Activated B cell treated with CpG ODN at 0.5 μM for 24 hours (primary cell): Measurements from ENCODE around the gene VAV2. TPM values are rescaled to one million over a fixed set of nuclear protein-coding genes. Genes with fewer than 3 reads are reported as not detected.

Experiments
- ATAC-seq: fragments of 200-7000 bp; cut with Tn5 transposase; one replicate; pipeline ENCODE4 v1.10.0; 2021; ENCODE audit warnings: low read depth, mild to moderate bottlenecking, moderate library complexity
- CTCF ChIA-PET: fragments of 350-600 bp; sonication (Branson Sonifier 250); formaldehyde crosslinking; loops from one replicate; lab custom pipeline; 2021; ENCODE audit warnings: antibody characterized with exemption; lab: Charles Lee
- POLR2A ChIA-PET: fragments of 350-600 bp; sonication (Branson Sonifier 250); formaldehyde crosslinking; loops from one replicate; lab custom pipeline; 2021; ENCODE audit warnings: antibody characterized with exemption; lab: Charles Lee
- DNase-seq: peaks from one replicate; pipeline ENCODE4 v3.0.0; 2022
- H3K27ac Mint-ChIP-seq: one replicate; pipeline ENCODE4 v1.8.0; 2020; ENCODE audit warnings: mixed read lengths
- H3K27me3 Mint-ChIP-seq: one replicate; pipeline ENCODE4 v1.8.0; 2021; ENCODE audit warnings: mixed read lengths
- H3K36me3 Mint-ChIP-seq: one replicate; pipeline ENCODE4 v1.8.0; 2021; ENCODE audit warnings: low read depth, mixed read lengths
- H3K4me1 Mint-ChIP-seq: one replicate; pipeline ENCODE4 v1.8.0; 2021; ENCODE audit warnings: mixed read lengths
- H3K4me3 Mint-ChIP-seq: one replicate; pipeline ENCODE4 v1.8.0; 2020; ENCODE audit warnings: mild to moderate bottlenecking, mixed read lengths
- H3K9me3 Mint-ChIP-seq: one replicate; pipeline ENCODE4 v1.8.0; 2020; ENCODE audit warnings: mixed read lengths
- intact Hi-C: fragments of 100-400 bp; cut with micrococcal nuclease; formaldehyde crosslinking; loops from one replicate; pipeline ENCODE4 v1.15.1; 2024
- total RNA-seq: library from RNA; stranded (reverse); gene quantifications from 2 replicates; pipeline ENCODE4 v1.2.3, GENCODE V29; 2022
- TF ChIP-seq, protein P1 (sequence below): fragments of 200-600 bp; IDR thresholded peaks from one replicate; pipeline ENCODE4 v1.8.0; 2022; ENCODE audit warnings: antibody characterized with exemption, mild to moderate bottlenecking

The VAV2 gene
- total RNA-seq, 1 donor from 2014 or later: 99.6 TPM

GRCh38 chr9:133731876-133732638, 260.1 kb downstream of the VAV2 start:
- TF ChIP-seq, protein P1, sequence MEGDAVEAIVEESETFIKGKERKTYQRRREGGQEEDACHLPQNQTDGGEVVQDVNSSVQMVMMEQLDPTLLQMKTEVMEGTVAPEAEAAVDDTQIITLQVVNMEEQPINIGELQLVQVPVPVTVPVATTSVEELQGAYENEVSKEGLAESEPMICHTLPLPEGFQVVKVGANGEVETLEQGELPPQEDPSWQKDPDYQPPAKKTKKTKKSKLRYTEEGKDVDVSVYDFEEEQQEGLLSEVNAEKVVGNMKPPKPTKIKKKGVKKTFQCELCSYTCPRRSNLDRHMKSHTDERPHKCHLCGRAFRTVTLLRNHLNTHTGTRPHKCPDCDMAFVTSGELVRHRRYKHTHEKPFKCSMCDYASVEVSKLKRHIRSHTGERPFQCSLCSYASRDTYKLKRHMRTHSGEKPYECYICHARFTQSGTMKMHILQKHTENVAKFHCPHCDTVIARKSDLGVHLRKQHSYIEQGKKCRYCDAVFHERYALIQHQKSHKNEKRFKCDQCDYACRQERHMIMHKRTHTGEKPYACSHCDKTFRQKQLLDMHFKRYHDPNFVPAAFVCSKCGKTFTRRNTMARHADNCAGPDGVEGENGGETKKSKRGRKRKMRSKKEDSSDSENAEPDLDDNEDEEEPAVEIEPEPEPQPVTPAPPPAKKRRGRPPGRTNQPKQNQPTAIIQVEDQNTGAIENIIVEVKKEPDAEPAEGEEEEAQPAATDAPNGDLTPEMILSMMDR: no peak
- no peak for DNase-seq
- no peak for ATAC-seq
- Mint-ChIP-seq H3K4me1 (peaks cover 27% of the 10 kb centered on the region), H3K27ac (no peak overlapping the region), H3K4me3 (no peak overlapping the region), H3K9me3 (no peaks in the 10 kb centered on the region), H3K27me3 (peaks cover 9% of the 10 kb centered on the region), H3K36me3 (no peaks in the 10 kb centered on the region)
- POLR2A ChIA-PET: no interaction called here
- CTCF ChIA-PET: no interaction called here
- intact Hi-C loops: no loop called here

GRCh38 chr9:133730994-133731715, 261.0 kb downstream of the VAV2 start:
- ChIA-PET POLR2A (interaction anchor here (0.6 kb wide), 1 partner anchor 407 kb away, joined by 4 read pairs; no protein-coding TSS in a partner anchor), CTCF (no interaction called here)
- no peak for DNase-seq
- Mint-ChIP-seq H3K9me3 (no peaks in the 10 kb centered on the region), H3K4me3 (no peak overlapping the region), H3K27ac (no peak overlapping the region), H3K27me3 (peaks cover 18% of the 10 kb centered on the region), H3K36me3 (no peaks in the 10 kb centered on the region), H3K4me1 (peaks cover 27% of the 10 kb centered on the region)
- intact Hi-C loops: no loop called here
- ATAC-seq: no peak
- TF ChIP-seq, protein P1: no peak

- no peaks in the 10 kb centered on the region for H3K9me3 Mint-ChIP-seq
- peaks cover 14% of the 10 kb centered on the region for H3K27me3 Mint-ChIP-seq
- intact Hi-C loops: no loop called here
- POLR2A ChIA-PET: no interaction called here
- DNase-seq (no peak), ATAC-seq (no peak)
- no peak overlapping the region for H3K27ac Mint-ChIP-seq
- TF ChIP-seq, protein P1: no peak
- no peak overlapping the region for H3K4me3 Mint-ChIP-seq
- H3K36me3 Mint-ChIP-seq: no peaks in the 10 kb centered on the region
- H3K4me1 Mint-ChIP-seq: peaks cover 13% of the 10 kb centered on the region
- CTCF ChIA-PET: interaction anchor here (1.7 kb wide), 1 partner anchor 13 kb away, joined by 6 read pairs; no protein-coding TSS in a partner anchor
Observed at GRCh38 chr9:133729617-133730281, 262.4 kb downstream of the VAV2 start.

- no peak for ATAC-seq
- TF ChIP-seq, protein P1: no peak
- no peaks in the 10 kb centered on the region for H3K36me3 Mint-ChIP-seq
- no peaks in the 10 kb centered on the region for H3K9me3 Mint-ChIP-seq
- peaks cover 6% of the 10 kb centered on the region for H3K4me1 Mint-ChIP-seq
- ChIA-PET POLR2A (no interaction called here), CTCF (interaction anchor here (1.7 to 2.5 kb wide), 2 partner anchors 14 kb away, joined by 6 to 8 read pairs; no protein-coding TSS in a partner anchor)
- intact Hi-C loops: no loop called here
- no peak for DNase-seq
- peaks cover 17% of the 10 kb centered on the region for H3K27me3 Mint-ChIP-seq
- no peak overlapping the region for H3K27ac Mint-ChIP-seq
- H3K4me3 Mint-ChIP-seq: no peak overlapping the region
Observed at GRCh38 chr9:133728856-133729616, 263.1 kb downstream of the VAV2 start.
